K562 (cell line): Measurements from ENCODE around the gene ROR2. TPM values are rescaled to one million over a fixed set of nuclear protein-coding genes. Genes with fewer than 3 reads are reported as not detected.

ENCODE experiments used
- ATAC-seq: fragments of 200-7000 bp; cut with Tn5 transposase; 3 replicates; pipeline ENCODE4 v1.9.1; 2020; ENCODE audit warnings: moderate library complexity
- BruUV-seq: library from RNA; stranded (reverse); fragments of 400-500 nt; replicated peaks from 2 replicates; lab custom pipeline; 2021; lab: Mats Ljungman, UMichigan
- CTCF ChIA-PET: fragments of 300-600 bp; formaldehyde crosslinking; extraction: SDS; loops from one replicate; lab custom pipeline; 2021; ENCODE audit warnings: low intra/inter-chr PET ratio; lab: Yijun Ruan, JAX
- POLR2A ChIA-PET: fragments of 300-600, 350-650 bp; sonication (Branson Sonifier 250); formaldehyde crosslinking; extraction: SDS; loops from one replicate; lab custom pipeline; 2021; ENCODE audit warnings: antibody characterized with exemption, inconsistent platforms; lab: Yijun Ruan, JAX
- DNase-seq, 4 experiments: peaks; one replicate each; pipeline versions ENCODE4 v3.0.0 to v3.0.0-alpha.2; 2011 to 2018; ENCODE audit warnings: low spot score in 3 of 4, mixed read lengths in 3 of 4; ENCODE audit errors: extremely low read depth in 1 of 4
- FAIRE-seq: peaks from 2 replicates; lab custom pipeline; 2011; peaks lifted over from hg19 to GRCh38; lab: Jason Lieb, UNC
- H2AFZ ChIP-seq: 2 replicates; pipeline ENCODE4 v1.6.0; 2011; ENCODE audit warnings: low read depth, low read length, control low read depth, inconsistent platforms
- H3K27ac ChIP-seq: fragments of 200-600 bp; 3 replicates; pipeline ENCODE4 v1.8.0; 2011; ENCODE audit warnings: low read depth, mild to moderate bottlenecking, control low read depth, inconsistent platforms, low read length, moderate library complexity, mixed read lengths; ENCODE audit errors: extremely low read depth
- H3K27me3 ChIP-seq, 2 experiments: fragments of 300-600 bp in 1 of 2; 2 replicates in 1 of 2; 3 replicates in 1 of 2; pipeline versions ENCODE4 v1.6.0 to v1.8.0; 2011; ENCODE audit warnings: inconsistent platforms in 2 of 2, low read length in 2 of 2, mild to moderate bottlenecking in 1 of 2, mixed read lengths in 1 of 2, moderate library complexity in 1 of 2; ENCODE audit not compliant: control insufficient read depth in 2 of 2, insufficient read depth in 2 of 2
- H3K36me3 ChIP-seq: fragments of 300-600 bp; 3 replicates; pipeline ENCODE4 v1.8.0; 2011; ENCODE audit warnings: mild to moderate bottlenecking, low read length, inconsistent platforms; ENCODE audit not compliant: control insufficient read depth, insufficient read depth
- H3K4me1 ChIP-seq, 2 experiments: fragments of 200-600 bp in 1 of 2; replicated peaks in 1 of 2; 2 replicates in 1 of 2; 3 replicates in 1 of 2; pipeline versions ENCODE4 v1.5.1 to v1.8.0; 2011; ENCODE audit warnings: inconsistent platforms in 2 of 2, low read length in 2 of 2, mild to moderate bottlenecking in 1 of 2, mixed read lengths in 1 of 2, moderate library complexity in 1 of 2; ENCODE audit not compliant: control insufficient read depth in 2 of 2, insufficient read depth in 2 of 2
- H3K4me2 ChIP-seq: 2 replicates; pipeline ENCODE4 v1.6.1; 2011; ENCODE audit warnings: low read length, control low read depth, inconsistent platforms, mixed read lengths; ENCODE audit not compliant: insufficient read depth
- H3K4me3 ChIP-seq: fragments of 200-600 bp; sonication (generic), shearing (Covaris generic); 2 replicates; pipeline ENCODE4 v1.5.1; 2016; ENCODE audit warnings: control low read depth, inconsistent platforms
- H3K79me2 ChIP-seq: fragments of 200-600 bp; 3 replicates; pipeline ENCODE4 v1.8.0; 2011; ENCODE audit warnings: low read length, inconsistent platforms; ENCODE audit not compliant: control insufficient read depth, insufficient read depth
- H3K9ac ChIP-seq, 2 experiments: 2 replicates each; pipeline versions ENCODE4 v1.6.0 to v1.6.1; 2011; ENCODE audit warnings: low read depth in 2 of 2, low read length in 2 of 2, control low read depth in 1 of 2, inconsistent platforms in 1 of 2, mild to moderate bottlenecking in 1 of 2, mixed read lengths in 1 of 2; ENCODE audit not compliant: insufficient read depth in 1 of 2
- H3K9me1 ChIP-seq: one replicate; pipeline ENCODE4 v1.6.0; 2011; ENCODE audit warnings: inconsistent platforms, mild to moderate bottlenecking, low read length, moderate library complexity; ENCODE audit not compliant: control insufficient read depth, insufficient read depth
- H3K9me3 ChIP-seq: replicated peaks from 2 replicates; pipeline ENCODE4 v1.5.1; 2011; ENCODE audit warnings: low read depth, low read length, inconsistent platforms; ENCODE audit not compliant: control insufficient read depth, insufficient read depth
- H4K20me1 ChIP-seq: replicated peaks from 2 replicates; pipeline ENCODE4 v1.6.1; 2011; ENCODE audit warnings: low read length, inconsistent platforms, mixed read lengths; ENCODE audit not compliant: control insufficient read depth, insufficient read depth
- CBX8 ChIP-seq: fragments of 200-600 bp; sonication (generic); IDR thresholded peaks from 2 replicates; pipeline ENCODE4 v1.6.1; 2012; ENCODE audit warnings: borderline replicate concordance, mixed run types, low read depth, mild to moderate bottlenecking, moderate library complexity, mixed read lengths, low read length, control low read depth, inconsistent platforms; ENCODE audit not compliant: poor library complexity, severe bottlenecking; ENCODE audit errors: extremely low read depth
- E2F3 ChIP-seq: fragments of 250-450 bp; sonication (Bioruptor Pico); IDR thresholded peaks from 2 replicates; pipeline ENCODE4 v1.4.0; 2020; ENCODE audit warnings: mild to moderate bottlenecking
- GABPA ChIP-seq: fragments of 200-800 bp; sonication (Bioruptor generic); conservative IDR thresholded peaks from 2 replicates; pipeline ENCODE4 v1.6.1; 2016; ENCODE audit warnings: low read depth, missing genetic modification characterization, missing compliant biosample characterization
- HMGN3 ChIP-seq: IDR thresholded peaks from 2 replicates; pipeline ENCODE4 v1.6.1; 2011; ENCODE audit warnings: borderline replicate concordance, low read depth, mild to moderate bottlenecking, mixed read lengths, low read length; ENCODE audit not compliant: insufficient read length; ENCODE audit errors: extremely low read depth
- KLF13 ChIP-seq: fragments of 450-650 bp; IDR thresholded peaks from 2 replicates; pipeline ENCODE4 v1.6.1; 2016; ENCODE audit warnings: missing genetic modification characterization, low read depth, mild to moderate bottlenecking, missing compliant biosample characterization, moderate library complexity, borderline replicate concordance
- MCM3 ChIP-seq: fragments of 450-650 bp; IDR thresholded peaks from 2 replicates; pipeline ENCODE4 v1.6.1; 2016
- NFE2 ChIP-seq: IDR thresholded peaks from 2 replicates; pipeline ENCODE4 v1.6.1; 2014; ENCODE audit warnings: antibody characterized with exemption, low read depth
- NFRKB ChIP-seq: fragments of 450-650 bp; IDR thresholded peaks from 2 replicates; pipeline ENCODE4 v1.6.1; 2016; ENCODE audit warnings: low read depth
- NFYB ChIP-seq: IDR thresholded peaks from 2 replicates; pipeline ENCODE4 v1.6.1; 2011; ENCODE audit warnings: mild to moderate bottlenecking, moderate library complexity; ENCODE audit not compliant: insufficient read length; ENCODE audit errors: extremely low read depth
- PCBP2 ChIP-seq: fragments of 200-400 bp; formaldehyde crosslinking; IDR thresholded peaks from 2 replicates; pipeline ENCODE4 v1.6.1; 2018; ENCODE audit warnings: low read length, low read depth, mild to moderate bottlenecking, moderate library complexity; ENCODE audit not compliant: poor library complexity, severe bottlenecking
- TCF7L2 ChIP-seq: fragments of 150-350 bp; IDR thresholded peaks from 2 replicates; pipeline ENCODE4 v1.6.1; 2016; ENCODE audit warnings: low read depth, mild to moderate bottlenecking, low read length, moderate library complexity
- ZNF124 ChIP-seq: sonication (generic); formaldehyde crosslinking; IDR thresholded peaks from 2 replicates; pipeline ENCODE4 v1.8.1; 2022; ENCODE audit warnings: missing genetic modification reagents
- ZNF57 ChIP-seq: fragments of 450-650 bp; formaldehyde crosslinking; IDR thresholded peaks from 2 replicates; pipeline ENCODE4 v1.4.0; 2020; ENCODE audit warnings: mild to moderate bottlenecking, moderate library complexity
- ZNF644 ChIP-seq: fragments of 200-800 bp; sonication (Bioruptor generic); IDR thresholded peaks from 2 replicates; pipeline ENCODE4 v1.6.1; 2016; ENCODE audit warnings: low read depth, missing genetic modification characterization, missing compliant biosample characterization
- ZSCAN32 ChIP-seq: fragments of 450-650 bp; formaldehyde crosslinking; IDR thresholded peaks from 2 replicates; pipeline ENCODE4 v1.4.0; 2020; ENCODE audit warnings: mild to moderate bottlenecking, moderate library complexity
- WGBS: fragments of 100-300 bp; shearing (Covaris generic); methylation state at CpG from one replicate; pipeline ENCODE4 v1.1.6; 2016; ENCODE audit warnings: low coverage, mixed read lengths; ENCODE audit not compliant: insufficient coverage; ENCODE audit errors: missing lambda C conversion rate; 5-methylcytosine and 5-hydroxymethylcytosine counted together
- in situ Hi-C: fragments of 300-500 bp; cut with MboI; formaldehyde crosslinking; loops from 4 replicates; pipeline ENCODE4 v1.15.0; 2018; ENCODE audit warnings: inconsistent platforms, mixed read lengths
- intact Hi-C: fragments of 100-400 bp; cut with micrococcal nuclease; formaldehyde crosslinking; loops from 2 replicates; pipeline ENCODE4 v1.14.2; 2022
- polyA plus RNA-seq, 8 experiments: library from polyadenylated mRNA; depleted of rRNA in 4 of 8; stranded (reverse) in 5 of 8; unstranded in 3 of 8; fragments of >200 nt; fragmentation: Nextera tagmentation in 2 of 8; fragmentation: Illumina TruSeq in 1 of 8; extraction: Ambion mirVana in 2 of 8; extraction: Trizol in 1 of 8; gene quantifications; 2 replicates each; pipeline versions ENCODE4 v1.2.1 to v1.2.3, GENCODE V29; 2011 to 2014; ENCODE audit warnings: inconsistent platforms in 1 of 8, missing spikeins in 1 of 8
- total RNA-seq, 7 experiments: library from RNA; depleted of rRNA in 6 of 7; stranded (reverse); fragments of >200 nt in 6 of 7; fragmentation: Illumina TruSeq in 2 of 7; extraction: Trizol in 2 of 7; gene quantifications; 2 replicates each; pipeline versions ENCODE4 v1.2.1 to v1.2.3, GENCODE V29; 2011 to 2021; ENCODE audit warnings: low replicate concordance in 1 of 7
- TF ChIP-seq, protein P1 (sequence below): fragments of 250-450 bp; sonication (Bioruptor Pico); IDR thresholded peaks from 2 replicates; pipeline ENCODE4 v1.4.0; 2020
- TF ChIP-seq, protein P2 (sequence below), 2 experiments: fragments of 450-650 bp; IDR thresholded peaks; 2 replicates each; pipeline ENCODE4 v1.6.1; 2016
- TF ChIP-seq, protein P3 (sequence below), 2 experiments: fragments of 450-650 bp in 1 of 2; sonication (generic) in 1 of 2; formaldehyde crosslinking; conservative IDR thresholded peaks; 2 replicates each; pipeline versions ENCODE4 v1.4.0 to v1.8.1; 2020 to 2022; ENCODE audit warnings: mild to moderate bottlenecking in 1 of 2, missing genetic modification reagents in 1 of 2

Gene ROR2
- total and polyA plus RNA-seq, 9 of the 15 experiments (the other 6 are each of a cell fraction or from before 2014, with no cell fraction given) = 5.6 to 33.8 (median 15.3) TPM

DNA sequence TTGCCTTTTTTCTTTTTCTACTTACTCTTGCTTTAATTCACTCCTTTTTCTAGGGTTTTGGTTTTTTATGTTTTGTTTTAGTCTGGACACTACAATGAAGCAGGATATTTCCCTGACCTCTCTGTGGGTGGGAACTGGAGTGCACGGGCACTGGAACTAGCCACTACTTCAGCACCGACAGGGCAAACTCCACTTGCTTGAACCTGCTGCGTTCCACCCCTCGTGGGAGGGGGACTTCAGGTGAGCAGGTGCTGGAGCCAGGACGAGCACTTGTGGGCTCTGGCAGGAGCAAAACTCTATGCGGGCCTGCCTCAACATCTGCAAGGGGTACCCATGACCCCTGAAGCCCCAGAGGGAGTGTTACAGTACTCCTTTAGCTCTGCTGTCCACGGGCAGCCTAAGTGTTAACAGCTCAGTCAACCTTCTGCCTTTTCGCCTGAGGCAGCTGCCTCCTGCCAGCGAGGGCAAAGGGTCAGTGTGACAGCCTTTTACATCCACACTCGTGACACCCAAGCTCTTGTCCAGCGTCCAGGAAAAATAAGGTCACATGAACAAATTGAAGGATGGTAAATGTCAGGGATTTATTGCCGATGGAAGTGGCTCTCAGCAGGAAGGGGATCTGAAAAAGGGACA is 382.3 kb downstream of the ROR2 start (continued):
- TF ChIP-seq CBX8 = no peak
- no peak for TF ChIP-seq GABPA (tag)
- TF ChIP-seq NFYB = no peak
- TF ChIP-seq, protein P1, sequence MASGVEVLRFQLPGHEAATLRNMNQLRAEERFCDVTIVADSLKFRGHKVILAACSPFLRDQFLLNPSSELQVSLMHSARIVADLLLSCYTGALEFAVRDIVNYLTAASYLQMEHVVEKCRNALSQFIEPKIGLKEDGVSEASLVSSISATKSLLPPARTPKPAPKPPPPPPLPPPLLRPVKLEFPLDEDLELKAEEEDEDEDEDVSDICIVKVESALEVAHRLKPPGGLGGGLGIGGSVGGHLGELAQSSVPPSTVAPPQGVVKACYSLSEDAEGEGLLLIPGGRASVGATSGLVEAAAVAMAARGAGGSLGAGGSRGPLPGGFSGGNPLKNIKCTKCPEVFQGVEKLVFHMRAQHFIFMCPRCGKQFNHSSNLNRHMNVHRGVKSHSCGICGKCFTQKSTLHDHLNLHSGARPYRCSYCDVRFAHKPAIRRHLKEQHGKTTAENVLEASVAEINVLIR (CRISPR knock-in tag) = no peak
- TF ChIP-seq ZNF57 = no peak

DNA sequence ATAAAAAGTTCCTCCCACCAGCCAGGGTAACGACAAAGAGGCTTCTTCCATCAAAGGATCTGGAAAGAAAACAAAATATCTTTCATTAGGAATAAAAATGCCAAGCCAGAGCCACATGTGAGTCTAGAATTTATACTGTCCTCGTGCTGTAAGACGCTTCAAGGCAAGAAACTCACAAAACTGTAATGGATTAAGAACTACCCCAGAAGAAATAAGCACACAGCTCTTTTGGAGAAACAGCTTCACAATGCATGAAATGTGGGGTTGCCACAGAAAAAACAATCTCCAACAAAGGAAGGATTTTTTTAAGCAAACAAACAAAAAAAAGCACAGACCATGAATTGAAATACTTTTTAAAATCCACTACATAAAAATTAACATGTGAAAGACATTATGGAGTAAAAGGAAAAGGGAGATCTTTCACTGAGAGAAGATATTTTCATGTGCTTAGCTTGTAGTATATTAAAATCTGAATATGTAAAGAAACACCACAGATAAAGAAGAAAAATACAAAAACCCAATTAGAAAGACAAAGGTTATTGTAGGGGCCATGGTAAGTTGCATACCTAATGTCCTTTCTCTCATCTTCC is 385.9 kb downstream of the ROR2 start:
- DNase-seq = no peak
- H3K4me3 ChIP-seq = no peak overlapping the region
- ATAC-seq = no peak
- no peak for FAIRE-seq
- H3K9me1 ChIP-seq = no peaks in the 10 kb centered on the region
- no peaks in the 10 kb centered on the region for H3K4me1 ChIP-seq
- no peak overlapping the region for H2AFZ ChIP-seq
- H3K4me2 ChIP-seq = no peak overlapping the region
- no peaks in the 10 kb centered on the region for H4K20me1 ChIP-seq
- POLR2A ChIA-PET = no interaction called here
- H3K9me3 ChIP-seq = no peaks in the 10 kb centered on the region
- 0% methylated on average over 3 of the region's 3 CpGs for WGBS
- CTCF ChIA-PET = no interaction called here
- BruUV-seq = no TSS peak
- no peak overlapping the region for H3K27ac ChIP-seq
- no peak overlapping the region for H3K9ac ChIP-seq
- H3K79me2 ChIP-seq = no peaks in the 10 kb centered on the region
- in situ Hi-C loops = no loop called here
- H3K27me3 ChIP-seq = peaks cover 0 to 13% of the 10 kb centered on the region in 2 experiments; a peak in 2 of 5 replicates
- intact Hi-C loops = no loop called here
- H3K36me3 ChIP-seq = no peaks in the 10 kb centered on the region
- no peak for TF ChIP-seq E2F3 (CRISPR knock-in tag)
- no peak for TF ChIP-seq PCBP2
- TF ChIP-seq KLF13 (tag) = no peak
- no peak for TF ChIP-seq ZNF124 (CRISPR knock-in tag)
- no peak for TF ChIP-seq NFRKB
- no peak for TF ChIP-seq NFE2
- TF ChIP-seq TCF7L2 = no peak
- no peak for TF ChIP-seq ZNF644 (tag)
- TF ChIP-seq ZSCAN32 (CRISPR knock-in tag) = no peak
- TF ChIP-seq, protein P2, sequence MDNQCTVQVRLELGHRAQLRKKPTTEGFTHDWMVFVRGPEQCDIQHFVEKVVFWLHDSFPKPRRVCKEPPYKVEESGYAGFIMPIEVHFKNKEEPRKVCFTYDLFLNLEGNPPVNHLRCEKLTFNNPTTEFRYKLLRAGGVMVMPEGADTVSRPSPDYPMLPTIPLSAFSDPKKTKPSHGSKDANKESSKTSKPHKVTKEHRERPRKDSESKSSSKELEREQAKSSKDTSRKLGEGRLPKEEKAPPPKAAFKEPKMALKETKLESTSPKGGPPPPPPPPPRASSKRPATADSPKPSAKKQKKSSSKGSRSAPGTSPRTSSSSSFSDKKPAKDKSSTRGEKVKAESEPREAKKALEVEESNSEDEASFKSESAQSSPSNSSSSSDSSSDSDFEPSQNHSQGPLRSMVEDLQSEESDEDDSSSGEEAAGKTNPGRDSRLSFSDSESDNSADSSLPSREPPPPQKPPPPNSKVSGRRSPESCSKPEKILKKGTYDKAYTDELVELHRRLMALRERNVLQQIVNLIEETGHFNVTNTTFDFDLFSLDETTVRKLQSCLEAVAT (IDR thresholded peaks at IDR 0.05) = no peak
- TF ChIP-seq MCM3 = no peak
- TF ChIP-seq HMGN3 = no peak
- TF ChIP-seq, protein P3, sequence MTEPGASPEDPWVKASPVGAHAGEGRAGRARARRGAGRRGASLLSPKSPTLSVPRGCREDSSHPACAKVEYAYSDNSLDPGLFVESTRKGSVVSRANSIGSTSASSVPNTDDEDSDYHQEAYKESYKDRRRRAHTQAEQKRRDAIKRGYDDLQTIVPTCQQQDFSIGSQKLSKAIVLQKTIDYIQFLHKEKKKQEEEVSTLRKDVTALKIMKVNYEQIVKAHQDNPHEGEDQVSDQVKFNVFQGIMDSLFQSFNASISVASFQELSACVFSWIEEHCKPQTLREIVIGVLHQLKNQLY (CRISPR knock-in tag; conservative IDR thresholded peaks at IDR 0.05) = no peak
